Measurements from ENCODE around the gene HOXD9. TPM values are rescaled to one million over a fixed set of nuclear protein-coding genes. Genes with fewer than 3 reads are reported as not detected.
A peak's percentile ranks its signal among the peaks of the same experiment; 100 is the strongest.

HOXD9 gene
- polyA plus RNA-seq, 3 donors = not detected

GRCh38 chr2:176142281-176142680 is 19.8 kb downstream of the HOXD9 start:
- no peaks in the 10 kb centered on the region for H3K79me2 ChIP-seq (ENCODE audit: insufficient read depth, low read length)
- Mint-ChIP-seq H3K4me3 (peak overlapping the region in 1 of 2 donors; percentile 55), H3K9me3 (peaks cover 0 to 25% (median 15%) of the 10 kb centered on the region in 7 donors), H3K4me1 (peaks cover 20% of the 10 kb centered on the region), H3K27me3 (ENCODE audit: low read depth in 3 of 3) (peaks cover 94 to 100% (median 96%) of the 10 kb centered on the region in 3 donors), H3K27ac (peak overlapping the region in 1 of 7 donors; percentile 40), H3K36me3 (peaks cover 0 to 2% of the 10 kb centered on the region in 2 donors)
- no peak overlapping the region for H3K4me2 ChIP-seq (replicated peaks; ENCODE audit: extremely low read depth, low read length, poor library complexity, severe bottlenecking)
- H3K9ac ChIP-seq (ENCODE audit: insufficient read depth, low read length, poor library complexity, severe bottlenecking) = no peak overlapping the region
- no peak for DNase-seq
- no CpG with 5 or more reads among the region's 2 CpGs for WGBS (ENCODE audit: insufficient coverage)
- H3K4me3 ChIP-seq (replicated peaks in 1 of 3; ENCODE audit: low read depth in 2 of 3, low read length in 3 of 3) = no peak overlapping the region
- peaks cover 7 to 8% of the 10 kb centered on the region in 2 donors for H3K4me1 ChIP-seq (ENCODE audit: control insufficient read depth in 1 of 2, insufficient read depth in 2 of 2, low read length in 2 of 2)
- no peak overlapping the region for H3K27ac ChIP-seq (ENCODE audit: low read depth in 1 of 2, low read length in 2 of 2)
- peaks cover 93 to 97% of the 10 kb centered on the region in 2 donors for H3K27me3 ChIP-seq (ENCODE audit: control insufficient read depth in 2 of 2, insufficient read depth in 2 of 2, low read length in 2 of 2)
- TF ChIP-seq CTCF (IDR thresholded peaks at IDR 0.05) = no peak
- peaks cover 4 to 38% of the 10 kb centered on the region in 2 donors for H3K9me3 ChIP-seq (replicated peaks in 1 of 2; ENCODE audit: control insufficient read depth in 1 of 2, insufficient read depth in 1 of 2, low read length in 2 of 2)
- H4K20me1 ChIP-seq (ENCODE audit: insufficient read depth, low read length) = no peaks in the 10 kb centered on the region
- H2AFZ ChIP-seq (ENCODE audit: insufficient read depth, low read depth, low read length, poor library complexity, severe bottlenecking) = no peak overlapping the region
- intact Hi-C loops (cut with micrococcal nuclease) = loop anchor here in 1 of 2 donors (5.0 kb wide), 1 partner anchor 315 kb away; no protein-coding TSS in a partner anchor
- no peaks in the 10 kb centered on the region for H3K36me3 ChIP-seq (replicated peaks in 1 of 2; ENCODE audit: control insufficient read depth in 1 of 2, insufficient read depth in 2 of 2, low read length in 2 of 2)

- Mint-ChIP-seq H3K36me3 (peaks cover 0 to 3% of the 10 kb centered on the region in 2 donors), H3K27ac (no peak overlapping the region), H3K27me3 (ENCODE audit: low read depth in 3 of 3) (peaks cover 94 to 100% (median 96%) of the 10 kb centered on the region in 3 donors), H3K4me1 (peaks cover 7% of the 10 kb centered on the region), H3K9me3 (peaks cover 0 to 22% (median 10%) of the 10 kb centered on the region in 7 donors), H3K4me3 (peak overlapping the region in 1 of 2 donors; percentile 74)
- 11% methylated on average over 1 of the region's 4 CpGs for WGBS (ENCODE audit: insufficient coverage)
- H3K27me3 ChIP-seq (ENCODE audit: control insufficient read depth in 2 of 2, insufficient read depth in 2 of 2, low read length in 2 of 2) = peaks cover 91 to 96% of the 10 kb centered on the region in 2 donors
- intact Hi-C loops (cut with micrococcal nuclease) = no loop called here
- H3K36me3 ChIP-seq (replicated peaks in 1 of 2; ENCODE audit: control insufficient read depth in 1 of 2, insufficient read depth in 2 of 2, low read length in 2 of 2) = no peaks in the 10 kb centered on the region
- no peak overlapping the region for H2AFZ ChIP-seq (ENCODE audit: insufficient read depth, low read depth, low read length, poor library complexity, severe bottlenecking)
- H3K4me2 ChIP-seq (replicated peaks; ENCODE audit: extremely low read depth, low read length, poor library complexity, severe bottlenecking) = no peak overlapping the region
- peaks cover 5 to 6% of the 10 kb centered on the region in 2 donors for H3K4me1 ChIP-seq (ENCODE audit: control insufficient read depth in 1 of 2, insufficient read depth in 2 of 2, low read length in 2 of 2)
- H3K79me2 ChIP-seq (ENCODE audit: insufficient read depth, low read length) = no peaks in the 10 kb centered on the region
- H4K20me1 ChIP-seq (ENCODE audit: insufficient read depth, low read length) = no peaks in the 10 kb centered on the region
- TF ChIP-seq CTCF (IDR thresholded peaks at IDR 0.05) = no peak
- no peak overlapping the region for H3K27ac ChIP-seq (ENCODE audit: low read depth in 1 of 2, low read length in 2 of 2)
- no peak for DNase-seq
- no peak overlapping the region for H3K4me3 ChIP-seq (replicated peaks in 1 of 3; ENCODE audit: low read depth in 2 of 3, low read length in 3 of 3)
- H3K9ac ChIP-seq (ENCODE audit: insufficient read depth, low read length, poor library complexity, severe bottlenecking) = no peak overlapping the region
- H3K9me3 ChIP-seq (replicated peaks in 1 of 2; ENCODE audit: control insufficient read depth in 1 of 2, insufficient read depth in 1 of 2, low read length in 2 of 2) = peaks cover 3 to 44% of the 10 kb centered on the region in 2 donors
Observed at GRCh38 chr2:176145085-176145969, 22.8 kb downstream of the HOXD9 start.

Measured in CD14-positive monocyte (primary cell).